CD4-positive, alpha-beta T cell treated with Interleukin-12 subunit alpha and Interleukin-12 subunit beta, for 1 hour (primary cell): ENCODE results near the gene UPP1.

Experiments used
- DNase-seq: peaks from one replicate; pipeline ENCODE4 v3.0.0-alpha.2; 2020

Gene UPP1

DNA sequence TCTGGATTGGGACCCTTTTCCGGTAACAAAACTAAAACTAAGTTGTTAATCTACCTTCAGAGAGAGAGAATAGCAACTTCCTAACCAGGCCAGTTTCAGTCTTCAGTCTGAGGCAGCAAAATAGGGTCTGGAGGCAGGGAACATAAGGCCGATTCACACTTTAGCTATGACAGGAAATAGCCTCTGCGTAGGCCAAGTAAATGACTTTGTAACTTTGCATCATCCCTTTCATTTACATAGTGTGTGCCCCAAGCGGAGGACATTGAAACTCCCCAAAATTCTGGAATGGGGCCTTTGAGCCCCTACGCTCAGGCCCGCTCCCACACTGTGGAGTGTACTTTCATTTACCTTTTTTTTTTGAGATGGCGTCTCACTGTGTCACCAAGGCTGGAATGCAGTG lies 1.7 kb upstream of the UPP1 start:
- DNase-seq = peak; percentile 42

DNA sequence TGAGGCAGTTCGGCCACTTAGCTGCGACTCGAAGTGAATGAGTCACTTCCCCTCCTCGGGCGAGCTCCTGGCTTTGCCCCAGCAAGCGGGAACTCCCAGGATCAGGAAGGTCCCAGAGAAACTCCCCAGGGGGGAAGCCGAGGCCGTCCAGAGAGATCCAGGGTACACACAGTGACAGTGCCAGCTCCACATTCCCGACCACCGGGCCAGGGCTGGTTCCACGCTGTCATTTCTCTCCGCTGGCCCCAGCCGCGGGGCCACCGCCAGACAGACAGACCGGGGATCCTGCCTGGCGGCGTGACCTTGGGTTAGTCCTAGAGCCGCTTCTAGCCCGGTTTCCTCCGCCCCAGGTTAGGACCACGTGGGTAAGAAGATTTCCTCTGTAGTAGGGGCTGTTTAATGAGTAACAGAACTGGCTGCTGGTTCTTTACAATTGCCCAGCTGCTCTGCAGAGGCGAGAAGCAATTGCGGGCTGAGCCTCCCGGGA lies 463 bp upstream of the UPP1 start:
- no peak for DNase-seq

DNA sequence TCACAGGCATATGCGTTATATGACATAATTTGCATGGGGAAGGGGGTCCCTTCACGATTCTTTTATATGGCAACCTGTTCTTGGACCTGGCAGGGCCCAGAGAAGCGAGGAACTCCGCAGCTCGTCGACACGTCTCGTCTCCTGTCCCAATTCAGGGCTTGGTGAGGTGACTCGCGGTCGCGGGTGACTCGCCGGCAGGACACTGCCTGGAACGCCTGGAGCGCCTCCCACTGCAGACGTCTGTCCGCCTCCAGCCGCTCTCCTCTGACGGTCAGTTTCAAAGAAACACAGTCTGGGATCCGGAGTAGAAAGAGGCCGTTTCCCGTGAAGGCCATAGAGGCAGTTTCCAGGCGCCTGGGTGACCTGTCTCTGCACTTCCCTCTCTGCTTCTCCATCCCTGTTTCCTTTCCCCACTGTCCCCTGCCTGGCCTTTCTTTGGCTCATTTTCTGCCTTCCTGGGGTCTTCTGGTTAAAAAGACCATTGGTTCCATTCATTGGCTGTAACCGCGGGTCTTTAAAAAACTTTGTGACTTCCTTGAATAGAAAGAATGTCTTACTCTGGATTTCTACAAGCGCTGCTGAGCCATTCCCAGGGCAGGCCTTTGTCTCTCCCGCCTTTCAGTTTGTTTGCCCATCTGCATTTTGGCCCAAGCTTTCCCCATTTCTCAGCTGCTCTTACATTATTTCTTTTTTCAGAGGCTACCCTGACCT lies 1.2 kb downstream of the UPP1 start:
- no peak for DNase-seq

DNA sequence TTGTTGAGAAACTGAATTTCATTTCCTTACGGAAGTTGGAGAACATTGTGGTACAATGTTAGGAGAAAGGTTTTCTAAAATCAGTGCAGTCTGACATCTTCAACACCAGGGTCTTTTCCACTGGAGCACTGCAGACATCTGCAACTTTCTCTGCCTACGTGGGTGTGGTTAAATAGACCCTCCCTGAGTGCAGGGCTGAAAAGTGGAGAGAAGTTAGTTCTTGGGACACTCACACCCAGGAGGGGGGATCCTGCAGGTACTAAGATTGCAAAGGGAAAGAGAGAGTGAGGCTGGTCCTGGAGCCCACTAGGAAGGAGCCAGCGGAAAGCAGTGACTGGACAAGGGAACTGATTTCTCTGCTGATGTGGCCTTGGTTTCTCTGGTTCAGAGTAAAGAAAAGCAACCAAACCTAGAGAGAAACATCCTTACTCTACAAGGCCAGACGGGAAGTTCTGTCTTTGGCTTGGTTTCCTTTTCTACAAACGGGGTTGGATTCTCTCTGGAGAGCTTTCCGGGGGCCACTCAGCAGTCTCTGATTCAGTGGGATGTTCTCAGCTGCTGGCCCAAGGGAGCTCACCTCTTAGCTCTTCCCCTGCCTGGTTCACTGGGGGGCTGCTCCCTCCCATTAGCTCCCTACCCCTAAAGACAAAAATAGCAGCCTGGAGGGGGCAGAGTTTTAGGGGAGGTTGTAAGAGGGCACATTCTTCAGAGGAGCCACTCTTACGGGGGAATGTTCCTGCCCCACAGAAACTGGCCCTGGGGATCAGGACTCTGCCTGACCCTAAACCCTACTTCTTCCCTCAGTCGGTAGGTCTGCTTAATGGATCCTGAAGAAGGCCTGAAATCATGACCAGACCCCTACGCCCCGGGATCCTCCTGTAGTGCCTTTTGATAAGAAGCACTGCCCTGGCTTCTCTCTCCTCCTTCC lies 2.7 kb downstream of the UPP1 start:
- no peak for DNase-seq

DNA sequence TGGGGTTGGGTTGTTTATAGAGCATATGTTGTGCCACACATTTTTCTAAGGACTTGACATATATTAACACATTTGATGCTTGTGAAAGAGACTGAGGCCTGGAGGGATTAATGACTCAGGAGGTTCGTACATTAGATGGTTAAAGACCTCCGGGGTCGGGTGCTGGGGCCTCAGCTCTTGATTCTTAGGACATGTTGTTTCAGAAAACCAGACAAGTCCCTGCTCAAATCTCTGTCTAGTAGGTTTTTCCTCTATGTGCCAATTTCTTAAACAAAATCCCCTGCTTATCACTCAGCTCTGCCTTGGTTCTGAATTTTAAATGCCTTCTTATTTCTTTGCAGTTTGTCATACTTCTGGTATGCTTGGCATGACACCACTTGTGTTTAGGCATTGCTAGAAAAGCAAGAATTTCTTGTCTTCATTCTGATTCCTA lies 5.8 kb downstream of the UPP1 start:
- DNase-seq = no peak

DNA sequence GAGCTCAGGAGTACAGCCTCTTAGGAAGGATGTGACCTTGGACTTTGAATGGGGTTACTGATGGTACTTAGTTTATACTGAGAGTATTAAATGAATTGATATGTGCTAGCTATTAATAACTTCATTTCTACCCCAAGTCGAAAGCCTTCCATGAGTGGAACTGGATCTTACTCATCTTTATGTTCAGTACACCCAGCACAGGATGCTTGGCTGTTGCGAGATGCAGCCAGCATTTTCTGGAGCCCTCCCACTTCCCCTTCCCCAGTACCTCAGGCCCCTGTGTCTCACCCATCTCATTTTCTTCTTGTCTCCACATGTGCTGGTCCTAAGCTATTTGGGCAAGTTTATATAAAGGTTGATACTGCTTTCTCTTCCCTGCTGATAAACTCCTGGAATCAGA lies 7.2 kb downstream of the UPP1 start:
- DNase-seq = peak; percentile 31

DNA sequence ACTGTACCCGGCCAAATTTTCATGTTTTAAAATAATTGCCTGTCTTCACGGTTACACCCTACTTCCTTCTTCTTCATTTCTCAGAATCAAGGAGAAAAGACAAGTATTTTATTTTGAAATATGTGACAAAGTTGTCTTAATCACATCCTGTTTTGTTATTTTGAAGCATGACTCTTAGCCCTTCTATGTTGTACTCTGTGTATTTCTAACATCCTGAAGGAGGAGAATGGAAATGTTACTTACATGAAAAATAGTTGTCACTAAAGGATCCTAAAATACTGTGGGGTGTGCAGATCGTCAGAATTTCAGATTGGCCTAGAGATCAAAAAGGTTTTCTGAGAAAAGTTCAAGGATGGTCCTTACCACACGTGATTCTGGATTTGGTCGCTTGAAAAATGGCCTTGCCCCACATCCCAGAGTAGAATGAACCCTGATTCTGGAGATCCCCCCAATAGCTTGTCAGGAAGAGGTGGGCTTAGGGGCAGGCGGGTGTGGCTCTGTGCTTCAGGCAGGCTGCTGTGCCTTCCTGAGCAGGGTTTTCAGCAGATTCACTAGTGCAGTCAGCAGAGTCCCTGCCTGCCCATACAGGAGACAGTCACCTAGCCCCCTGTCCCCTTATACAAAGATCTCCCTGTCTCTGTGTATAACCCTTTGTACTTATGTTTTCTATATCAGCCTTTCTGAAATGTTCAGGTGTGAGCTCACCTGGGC lies 8.6 kb downstream of the UPP1 start:
- DNase-seq = peak; percentile 23

DNA sequence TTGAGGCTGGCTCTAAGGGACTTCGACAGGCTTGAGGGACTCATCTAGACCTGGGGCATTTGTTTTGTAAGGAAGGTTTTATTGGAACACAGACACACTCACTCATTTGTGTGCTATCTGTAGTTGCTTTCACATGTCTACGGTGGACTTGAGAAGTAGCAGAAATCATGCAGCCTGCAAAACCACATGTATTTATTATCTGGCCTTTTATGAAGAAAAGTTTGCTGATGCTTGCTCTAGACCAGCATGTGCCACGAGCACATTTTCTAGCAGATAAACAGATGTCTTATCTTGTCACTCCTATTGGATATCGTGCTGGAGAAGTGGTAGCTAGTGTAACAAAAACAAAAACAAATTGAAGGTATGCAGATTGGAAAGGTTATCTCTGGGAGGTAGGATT lies 9.8 kb downstream of the UPP1 start:
- no peak for DNase-seq

DNA sequence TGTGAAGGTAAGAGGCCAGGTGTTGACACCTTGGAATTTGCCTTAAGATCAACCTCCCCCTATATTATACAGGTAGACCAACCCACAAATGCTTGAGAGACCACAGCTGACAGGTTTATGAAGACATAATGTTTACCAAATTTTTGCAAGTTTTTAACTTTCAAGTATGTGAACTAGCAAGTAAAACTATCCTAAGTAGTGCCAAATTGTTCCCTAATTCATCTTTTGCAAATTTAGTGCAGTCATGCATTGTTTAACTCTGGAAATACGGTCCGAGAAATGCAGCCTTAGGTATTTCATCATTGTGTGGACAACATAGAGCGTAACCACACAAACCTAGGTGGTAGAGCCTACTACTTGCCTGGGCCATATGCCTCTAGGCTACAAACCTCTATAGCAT lies 10.7 kb downstream of the UPP1 start:
- no peak for DNase-seq

DNA sequence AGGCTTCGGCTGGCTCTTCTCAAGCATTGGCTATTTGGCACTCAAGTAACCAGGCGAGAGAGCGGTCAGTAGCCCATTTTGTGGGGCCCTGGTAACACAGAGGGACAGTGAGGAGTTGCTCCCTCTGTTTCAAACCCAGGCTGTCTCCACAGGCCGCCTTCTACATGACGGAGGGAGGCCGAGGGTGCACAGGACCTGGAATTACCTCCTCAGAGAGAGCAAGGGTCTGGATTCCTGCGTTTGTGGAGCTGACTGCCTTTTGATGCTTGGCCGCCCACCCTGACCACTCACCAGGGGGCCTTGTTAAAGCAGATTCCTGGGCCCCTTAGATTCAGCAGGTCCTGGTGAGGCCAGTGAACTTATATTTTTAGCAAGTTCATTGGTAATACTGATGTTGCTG lies 12.3 kb downstream of the UPP1 start:
- DNase-seq = no peak

DNA sequence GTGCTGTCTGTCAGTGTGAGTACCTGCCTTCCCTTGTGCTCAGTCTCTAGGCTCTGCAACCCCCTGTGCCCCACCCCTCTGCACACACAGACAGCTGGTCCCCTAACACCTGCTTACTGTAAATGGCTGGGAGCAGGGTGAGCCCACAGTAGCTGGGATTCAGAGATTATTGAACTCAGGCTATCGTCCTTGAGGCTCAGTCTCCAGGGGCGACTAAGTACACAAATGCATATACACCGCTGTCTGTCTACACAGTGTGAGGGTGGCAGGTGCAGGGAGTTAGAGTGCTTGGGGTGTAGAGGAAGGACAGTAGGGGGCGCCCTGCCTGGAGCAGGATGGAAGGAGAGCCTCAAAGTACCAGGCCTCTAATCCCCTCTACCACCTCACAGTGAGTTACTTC lies 12.9 kb downstream of the UPP1 start:
- DNase-seq = no peak

DNA sequence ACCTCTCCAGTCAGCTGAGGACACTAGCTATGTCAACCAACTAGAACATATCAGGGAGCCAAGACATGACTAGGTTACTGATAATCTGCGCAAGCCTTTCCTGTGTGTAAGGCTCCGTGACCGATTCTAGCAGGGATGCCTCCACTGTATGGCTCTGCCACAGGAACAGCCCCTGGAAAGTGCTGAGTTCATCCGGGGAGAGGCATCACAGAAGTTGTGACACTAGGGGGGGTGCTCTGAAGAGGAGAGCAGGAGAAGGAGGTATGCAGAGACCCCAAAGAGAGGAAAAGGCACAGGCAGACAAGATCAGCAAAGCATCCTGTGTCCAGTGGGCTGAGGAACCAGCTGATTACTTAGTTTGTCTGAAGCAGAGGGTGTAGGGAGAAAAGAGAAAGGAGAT lies 13.5 kb downstream of the UPP1 start:
- no peak for DNase-seq

DNA sequence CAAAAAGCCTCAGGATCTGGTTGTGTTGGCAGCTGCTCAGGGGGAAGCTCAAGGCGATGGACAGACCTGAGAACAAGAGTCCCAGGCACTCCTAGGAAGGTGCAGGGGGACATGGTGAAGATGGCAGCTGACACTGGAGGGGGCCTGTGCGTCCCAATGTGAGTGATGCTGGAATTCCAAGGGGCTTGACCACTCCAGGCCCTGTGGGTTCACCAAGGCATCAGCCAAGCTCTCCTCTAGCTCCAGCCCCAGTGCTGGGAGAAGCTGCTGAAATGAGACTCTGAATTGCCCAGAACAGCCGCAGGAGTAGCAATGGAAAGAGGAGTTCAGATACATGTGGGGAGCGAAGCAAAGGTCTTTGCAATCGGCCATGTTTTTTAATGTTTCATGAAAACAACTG lies 16.0 kb downstream of the UPP1 start:
- no peak for DNase-seq

DNA sequence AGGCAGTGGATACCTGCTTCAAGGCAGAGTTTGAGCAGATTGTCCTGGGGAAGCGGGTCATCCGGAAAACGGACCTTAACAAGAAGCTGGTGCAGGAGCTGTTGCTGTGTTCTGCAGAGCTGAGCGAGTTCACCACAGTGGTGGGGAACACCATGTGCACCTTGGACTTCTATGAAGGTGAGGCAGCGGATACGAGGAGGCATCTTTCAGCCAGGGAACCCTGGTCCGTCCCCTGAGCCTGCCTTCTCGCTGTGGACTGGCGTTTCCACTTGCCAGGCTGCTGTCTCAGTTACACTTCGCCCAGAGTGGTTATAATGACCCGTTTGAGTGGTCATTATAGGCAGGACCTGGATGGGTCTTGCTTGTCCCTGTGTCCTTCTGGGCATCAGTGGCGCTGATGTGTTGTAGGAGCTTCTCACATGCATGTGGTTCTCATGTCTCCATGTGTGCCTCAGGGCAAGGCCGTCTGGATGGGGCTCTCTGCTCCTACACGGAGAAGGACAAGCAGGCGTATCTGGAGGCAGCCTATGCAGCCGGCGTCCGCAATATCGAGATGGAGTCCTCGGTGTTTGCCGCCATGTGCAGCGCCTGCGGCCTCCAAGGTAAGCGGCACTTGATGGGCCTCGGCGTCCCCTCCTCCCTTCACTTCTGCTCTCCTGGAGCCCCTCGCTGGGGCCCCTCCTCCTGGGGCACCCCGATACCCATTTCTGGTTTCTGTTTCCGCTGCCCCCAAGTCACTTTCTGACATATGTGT lies 18.0 kb downstream of the UPP1 start:
- DNase-seq = no peak

DNA sequence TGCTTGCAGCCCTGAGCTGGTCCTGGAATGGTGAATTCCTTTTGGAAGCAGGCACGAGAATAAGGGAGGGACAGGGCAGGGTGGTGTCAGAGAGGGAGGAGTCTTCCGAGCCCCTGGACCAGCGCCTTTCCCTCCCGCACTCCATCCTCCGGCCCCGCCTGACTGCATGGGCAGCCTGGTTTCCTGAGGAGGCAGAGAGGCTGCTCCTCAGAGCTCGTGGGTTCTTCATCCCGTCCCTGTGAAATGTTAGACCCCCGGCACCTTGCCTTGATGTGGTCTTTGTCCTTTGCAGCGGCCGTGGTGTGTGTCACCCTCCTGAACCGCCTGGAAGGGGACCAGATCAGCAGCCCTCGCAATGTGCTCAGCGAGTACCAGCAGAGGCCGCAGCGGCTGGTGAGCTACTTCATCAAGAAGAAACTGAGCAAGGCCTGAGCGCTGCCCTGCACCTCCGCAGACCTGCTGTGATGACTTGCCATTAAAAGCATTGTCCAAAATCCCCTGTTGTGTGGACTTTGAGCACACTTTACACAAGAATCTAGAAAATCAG lies 18.9 kb downstream of the UPP1 start:
- no peak for DNase-seq

DNA sequence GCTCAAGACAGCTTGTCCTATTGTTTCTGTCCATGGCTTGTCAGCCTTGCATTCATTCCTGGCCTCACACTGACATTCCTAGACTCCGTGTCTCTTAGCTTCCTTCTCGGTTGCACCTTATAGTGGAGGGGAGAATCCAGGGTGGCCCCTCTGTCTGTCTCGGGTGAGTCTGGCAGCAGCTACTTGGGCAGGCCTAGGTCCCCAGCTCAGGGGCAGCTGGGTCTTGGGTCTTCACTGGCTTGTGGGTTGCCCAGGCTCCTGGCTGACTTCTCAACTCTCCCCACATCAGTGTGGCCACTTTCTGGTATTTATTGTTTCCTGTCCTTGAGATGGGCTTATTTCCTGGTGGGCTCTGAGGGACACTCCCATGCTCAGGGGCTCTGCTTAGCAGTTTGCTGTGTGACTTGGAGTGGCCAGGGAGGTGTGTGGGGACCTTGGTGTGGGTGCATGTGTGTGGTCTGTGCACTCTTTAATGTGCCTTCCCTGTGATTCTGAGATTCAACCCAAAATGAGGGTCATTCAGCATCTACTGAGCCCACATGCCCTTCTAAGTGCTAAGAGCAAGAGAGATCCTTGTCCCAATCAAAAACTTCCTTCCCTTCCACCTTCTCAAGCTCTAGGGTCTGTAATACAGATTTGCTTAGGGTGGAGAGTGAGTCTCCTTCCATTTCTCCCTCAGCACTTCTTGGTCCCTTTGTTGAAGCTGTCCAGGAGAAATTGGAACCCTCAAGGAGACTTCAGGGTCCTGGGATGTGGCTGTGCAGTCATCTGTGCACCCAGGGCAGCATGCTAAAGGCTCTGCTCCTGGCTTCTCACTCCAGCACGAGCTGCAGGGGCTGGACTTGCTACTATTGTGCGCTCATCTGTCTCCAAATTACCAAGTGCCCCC lies 20.1 kb downstream of the UPP1 start:
- no peak for DNase-seq

DNA sequence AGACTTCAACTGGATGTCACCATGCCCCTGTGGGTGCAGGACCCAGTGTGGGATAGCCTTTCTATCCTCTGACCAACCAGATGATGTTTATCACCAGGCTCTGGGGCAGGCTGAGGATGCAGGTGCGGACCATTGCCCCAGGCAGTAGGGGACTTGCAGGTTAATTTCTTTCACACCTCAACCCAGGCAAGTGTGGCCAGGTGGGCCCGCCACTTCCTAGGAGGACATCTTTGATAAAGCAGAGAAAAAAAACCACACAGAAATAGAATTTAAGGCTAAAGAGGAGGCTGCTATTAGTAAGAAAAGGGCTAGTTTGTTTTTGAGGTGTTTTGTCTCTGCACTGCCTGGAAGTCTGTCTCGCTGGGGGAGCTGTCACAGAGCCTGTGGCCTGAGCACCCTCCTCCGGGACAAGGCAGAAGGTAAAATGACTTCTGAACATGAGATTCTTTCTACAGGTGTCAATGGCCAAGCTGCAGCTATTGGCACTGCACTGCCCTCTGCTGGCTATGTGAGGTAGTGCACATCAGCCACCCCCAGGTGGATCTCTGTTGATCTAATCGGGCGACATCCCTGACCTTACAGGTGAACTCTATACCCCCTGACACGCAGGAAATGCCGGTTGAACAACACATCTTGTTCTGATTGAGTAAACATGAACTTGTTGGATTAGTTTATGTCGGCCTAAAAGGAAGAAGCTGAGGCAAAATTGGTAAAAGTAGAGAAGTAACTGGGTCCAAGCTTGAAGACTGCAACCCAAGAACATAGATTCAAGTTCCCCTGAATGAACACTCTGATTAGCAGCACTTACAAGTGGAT lies 21.0 kb downstream of the UPP1 start:
- peak; percentile 89 for DNase-seq

DNA sequence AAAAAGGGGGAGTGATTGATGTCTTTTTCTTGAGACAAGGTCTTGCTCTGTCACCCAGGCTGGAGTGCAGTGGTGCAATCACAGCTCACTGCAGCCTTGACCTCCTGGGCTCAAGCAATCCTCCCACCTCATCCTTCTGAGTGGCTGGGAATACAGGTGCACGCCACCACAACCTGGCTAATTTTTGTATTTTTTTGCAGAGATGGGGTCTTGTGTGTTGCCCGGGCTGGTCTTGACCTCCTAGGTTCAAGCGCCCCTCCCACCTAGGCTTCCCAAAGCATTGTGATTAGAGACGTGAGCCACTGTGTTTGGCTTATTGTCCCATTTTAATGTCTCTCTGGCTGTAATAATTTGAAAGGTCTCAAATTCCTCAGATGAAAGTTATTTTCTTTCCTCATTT lies 21.8 kb downstream of the UPP1 start:
- DNase-seq = no peak

DNA sequence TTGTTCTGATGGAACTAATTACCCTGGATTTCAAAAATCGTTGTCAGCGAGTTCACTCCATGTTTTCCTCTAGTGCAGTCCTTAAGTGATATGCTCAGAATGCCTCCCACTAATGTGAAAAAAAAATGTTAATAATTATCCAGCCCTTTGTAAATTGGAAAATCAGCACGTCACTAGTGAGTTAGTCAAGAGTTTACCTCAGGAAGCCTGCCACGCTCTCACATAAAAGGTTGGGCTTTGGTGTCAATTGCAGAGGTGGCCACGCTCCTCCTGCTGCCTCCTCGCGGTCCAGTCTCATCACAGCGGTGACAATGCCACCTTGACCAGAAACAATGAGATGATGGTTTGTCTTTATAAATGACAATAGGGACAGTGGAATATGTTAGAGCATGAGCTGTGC lies 22.5 kb downstream of the UPP1 start:
- DNase-seq = no peak

DNA sequence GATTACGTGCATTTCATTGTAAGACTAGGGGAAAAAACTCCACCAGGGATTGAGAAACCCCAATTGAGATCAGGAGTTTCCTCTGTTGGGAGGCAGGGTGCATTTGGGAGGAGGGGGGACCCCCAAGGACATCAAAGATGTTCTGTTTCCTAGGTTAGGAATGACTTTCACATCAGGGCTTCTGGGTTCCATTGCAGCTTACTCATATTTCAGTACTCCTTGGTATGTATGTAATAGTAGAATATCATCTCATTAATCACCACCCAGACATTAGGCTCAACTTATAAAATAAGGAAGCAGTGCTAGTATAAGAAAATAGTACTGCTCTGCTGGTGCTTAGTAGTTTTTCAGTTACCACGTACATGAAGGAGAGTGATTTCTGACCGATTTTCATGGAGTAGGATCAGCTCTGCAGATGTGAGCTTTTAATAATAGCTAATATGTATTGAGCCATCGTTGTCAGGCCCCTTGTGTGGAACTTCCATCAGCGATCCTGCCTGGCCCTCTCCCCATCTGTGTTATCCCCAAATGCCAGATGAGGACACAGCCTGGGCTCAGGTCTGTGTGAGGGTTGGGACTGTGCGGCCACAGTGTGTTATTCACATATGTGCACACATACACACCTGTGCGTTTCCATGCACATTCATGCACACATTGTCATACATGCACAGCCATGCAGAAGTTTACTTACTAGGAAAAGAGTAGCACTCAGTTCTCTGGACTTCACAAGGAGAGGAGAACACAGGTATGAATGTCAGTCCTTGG lies 23.5 kb downstream of the UPP1 start:
- DNase-seq = no peak
